Esophagus squamous epithelium (tissue), 5 donors: Measurements from ENCODE around the gene NANOS3. TPM values are rescaled to one million over a fixed set of nuclear protein-coding genes. Genes with fewer than 3 reads are reported as not detected.

ENCODE experiments used
- DNase-seq: peaks from one replicate; lab custom pipeline; 2025; lab: John Stamatoyannopoulos, UW
- H3K27ac ChIP-seq, 4 donors: fragments of 200-600 bp; sonication (generic); one replicate each; pipeline ENCODE4 v1.5.1; 2016 to 2019; ENCODE audit warnings: mild to moderate bottlenecking in 1 of 4
- H3K27me3 ChIP-seq, 4 donors: fragments of 200-600 bp; sonication (generic); 1 replicate in 3 of 4; 2 replicates in 1 of 4; pipeline versions ENCODE4 v1.5.1 to v1.6.0; 2017 to 2021; ENCODE audit warnings: antibody characterized with exemption in 1 of 4
- H3K36me3 ChIP-seq, 3 donors: fragments of 200-600 bp; sonication (generic); one replicate each; pipeline ENCODE4 v1.5.1; 2016 to 2019
- H3K4me1 ChIP-seq, 3 donors: fragments of 200-600 bp; sonication (generic); one replicate each; pipeline ENCODE4 v1.5.1; 2017 to 2019
- H3K4me3 ChIP-seq, 4 donors: fragments of 200-600 bp; sonication (generic); 1 replicate in 3 of 4; 2 replicates in 1 of 4; pipeline ENCODE4 v1.5.1; 2016 to 2019; ENCODE audit warnings: mild to moderate bottlenecking in 2 of 4, moderate library complexity in 1 of 4
- H3K9me3 ChIP-seq, 3 donors: fragments of 200-600 bp; sonication (generic); one replicate each; pipeline ENCODE4 v1.5.1; 2016 to 2019
- POLR2A ChIP-seq, 4 donors: fragments of 450-650 bp; IDR thresholded peaks; one replicate each; pipeline ENCODE4 v1.6.1; 2017; ENCODE audit warnings: antibody characterized with exemption in 4 of 4, mild to moderate bottlenecking in 4 of 4, moderate library complexity in 3 of 4
- WGBS, 2 donors: methylation state at CpG; one replicate each; pipeline ENCODE4 v1.1.5; 2018; 5-methylcytosine and 5-hydroxymethylcytosine counted together
- intact Hi-C: fragments of 100-400 bp; cut with DNase I; formaldehyde crosslinking; loops from one replicate; pipeline ENCODE4 v1.15.0; 2022
- total RNA-seq, 4 donors: library from RNA; depleted of rRNA; stranded (reverse); fragments of >200 nt; gene quantifications; one replicate each; pipeline ENCODE4 v1.1.0, GENCODE V29; 2016
- TF ChIP-seq, protein P1 (sequence below), 6 experiments: fragments of 450-650 bp in 4 of 6; fragments of 200-600 bp in 2 of 6; sonication (generic) in 2 of 6; IDR thresholded peaks; one replicate each; pipeline ENCODE4 v1.5.1; 2016 to 2019; ENCODE audit warnings: antibody characterized with exemption in 6 of 6, mild to moderate bottlenecking in 4 of 6, moderate library complexity in 4 of 6
- donor health status: DM: yes; HTN: yes; CAD: no.

The NANOS3 gene
- total RNA-seq, 4 donors from 2014 or later: not detected

- 92 to 99% methylated on average over 2 of the region's 2 CpGs for WGBS, 2 donors
- Histone ChIP-seq H3K4me3 (no peak overlapping the region), H3K27me3 (no peaks in the 10 kb centered on the region), H3K27ac (no peak overlapping the region), H3K4me1 (no peaks in the 10 kb centered on the region), H3K36me3 (peaks cover 0 to 9% (median 0%) of the 10 kb centered on the region in 3 donors), H3K9me3 (no peaks in the 10 kb centered on the region)
- intact Hi-C loops: no loop called here
- no peak for TF ChIP-seq POLR2A (IDR thresholded peaks at IDR 0.05)
- TF ChIP-seq, protein P1, sequence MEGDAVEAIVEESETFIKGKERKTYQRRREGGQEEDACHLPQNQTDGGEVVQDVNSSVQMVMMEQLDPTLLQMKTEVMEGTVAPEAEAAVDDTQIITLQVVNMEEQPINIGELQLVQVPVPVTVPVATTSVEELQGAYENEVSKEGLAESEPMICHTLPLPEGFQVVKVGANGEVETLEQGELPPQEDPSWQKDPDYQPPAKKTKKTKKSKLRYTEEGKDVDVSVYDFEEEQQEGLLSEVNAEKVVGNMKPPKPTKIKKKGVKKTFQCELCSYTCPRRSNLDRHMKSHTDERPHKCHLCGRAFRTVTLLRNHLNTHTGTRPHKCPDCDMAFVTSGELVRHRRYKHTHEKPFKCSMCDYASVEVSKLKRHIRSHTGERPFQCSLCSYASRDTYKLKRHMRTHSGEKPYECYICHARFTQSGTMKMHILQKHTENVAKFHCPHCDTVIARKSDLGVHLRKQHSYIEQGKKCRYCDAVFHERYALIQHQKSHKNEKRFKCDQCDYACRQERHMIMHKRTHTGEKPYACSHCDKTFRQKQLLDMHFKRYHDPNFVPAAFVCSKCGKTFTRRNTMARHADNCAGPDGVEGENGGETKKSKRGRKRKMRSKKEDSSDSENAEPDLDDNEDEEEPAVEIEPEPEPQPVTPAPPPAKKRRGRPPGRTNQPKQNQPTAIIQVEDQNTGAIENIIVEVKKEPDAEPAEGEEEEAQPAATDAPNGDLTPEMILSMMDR (IDR thresholded peaks at IDR 0.05): no peak
- DNase-seq: no peak
Measured at GRCh38 chr19:13896227-13896626, 19.3 kb downstream of the NANOS3 start.

GRCh38 chr19:13899393-13899792 lies 22.5 kb downstream of the NANOS3 start:
- WGBS, 2 donors: 72% methylated on average over 7 to 8 of the region's 10 CpGs

DNA sequence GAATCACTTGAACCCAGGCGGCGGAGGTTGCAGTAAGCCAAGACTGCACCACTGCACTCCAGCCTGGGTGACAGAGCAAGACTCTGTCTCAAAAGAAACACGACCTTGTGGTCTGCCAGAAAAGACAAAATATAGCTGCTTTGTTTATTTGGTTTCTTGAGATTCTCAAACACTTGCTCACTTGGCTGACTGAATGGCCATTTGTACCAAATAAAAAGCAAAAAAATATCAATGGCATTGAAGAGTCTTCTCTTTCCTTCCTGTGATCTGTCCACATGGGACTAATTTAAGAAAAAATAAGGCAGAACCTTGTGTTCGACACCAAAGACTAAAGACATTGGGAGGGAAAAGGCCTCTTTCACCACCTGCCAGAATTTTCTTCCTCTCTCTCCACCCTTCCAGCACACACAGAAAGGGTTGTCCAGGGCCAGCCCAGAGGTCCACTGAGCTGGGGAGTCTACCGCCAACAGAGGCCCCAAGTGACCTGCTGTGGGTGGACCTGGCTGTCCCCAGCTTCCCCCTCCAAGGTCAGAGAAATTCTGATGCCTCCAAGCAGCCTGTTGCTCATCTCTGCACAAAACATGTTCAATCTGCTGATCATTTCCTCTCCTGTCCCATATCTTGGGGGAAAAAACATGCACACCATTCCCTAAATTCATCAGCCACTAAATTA lies 23.1 kb downstream of the NANOS3 start:
- no peaks in the 10 kb centered on the region for H3K9me3 ChIP-seq
- no peaks in the 10 kb centered on the region for H3K27me3 ChIP-seq
- DNase-seq: no peak
- H3K4me3 ChIP-seq: no peak overlapping the region
- intact Hi-C loops: no loop called here
- 60 to 66% methylated on average over 5 of the region's 5 CpGs for WGBS, 2 donors
- H3K36me3 ChIP-seq: no peaks in the 10 kb centered on the region
- no peak for TF ChIP-seq POLR2A (IDR thresholded peaks at IDR 0.05)
- TF ChIP-seq, protein P1 (IDR thresholded peaks at IDR 0.05): no peak
- peaks cover 0 to 1% (median 0%) of the 10 kb centered on the region in 3 donors for H3K4me1 ChIP-seq
- H3K27ac ChIP-seq: no peak overlapping the region

More at GRCh38 chr19:13899393-13899792, 22.5 kb downstream of the NANOS3 start:
- H3K36me3 ChIP-seq: no peaks in the 10 kb centered on the region
- no peaks in the 10 kb centered on the region for H3K4me1 ChIP-seq
- no peaks in the 10 kb centered on the region for H3K27me3 ChIP-seq
- TF ChIP-seq POLR2A (IDR thresholded peaks at IDR 0.05): no peak
- TF ChIP-seq, protein P1 (IDR thresholded peaks at IDR 0.05): no peak
- no peak overlapping the region for H3K27ac ChIP-seq
- intact Hi-C loops: no loop called here
- no peak overlapping the region for H3K4me3 ChIP-seq
- no peak for DNase-seq
- no peaks in the 10 kb centered on the region for H3K9me3 ChIP-seq

GRCh38 chr19:13902993-13903555 lies 26.1 kb downstream of the NANOS3 start:
- Histone ChIP-seq H3K4me3 (no peak overlapping the region), H3K27me3 (no peaks in the 10 kb centered on the region), H3K9me3 (no peaks in the 10 kb centered on the region), H3K27ac (no peak overlapping the region), H3K4me1 (peaks cover 13 to 29% (median 15%) of the 10 kb centered on the region in 3 donors), H3K36me3 (peaks cover 0 to 2% (median 0%) of the 10 kb centered on the region in 3 donors)
- intact Hi-C loops: no loop called here
- DNase-seq: no peak
- 65 to 81% methylated on average over 4 of the region's 4 CpGs for WGBS, 2 donors
- TF ChIP-seq POLR2A (IDR thresholded peaks at IDR 0.05): no peak
- TF ChIP-seq, protein P1 (IDR thresholded peaks at IDR 0.05): peak in 1 of 6 experiments; percentile 25
